ENCODE data around the gene ADAMTSL5. TPM values are rescaled to one million over a fixed set of nuclear protein-coding genes. Genes with fewer than 3 reads are reported as not detected.

ADAMTSL5 gene
- polyA plus RNA-seq, 3 donors: 0.09 TPM; not detected in 2

DNA sequence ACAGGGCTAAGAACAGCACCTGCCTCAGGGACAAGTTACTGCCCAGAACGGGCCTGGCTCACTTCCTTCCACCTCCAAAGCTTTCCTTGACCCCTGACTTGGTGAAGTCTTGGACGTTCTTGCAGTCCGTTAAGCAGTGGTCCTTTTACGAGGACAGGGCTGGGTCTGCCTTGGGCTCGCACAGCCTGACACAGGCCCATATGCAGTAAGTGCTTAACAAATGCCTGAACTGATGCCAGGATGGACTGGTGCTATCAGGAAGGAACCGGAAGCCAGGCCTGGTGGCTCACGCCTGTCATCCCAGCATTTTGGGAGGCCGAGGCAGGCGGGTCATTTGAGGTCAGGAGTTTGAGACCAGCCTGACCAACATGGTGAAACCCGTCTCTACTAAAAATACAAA lies 9.2 kb upstream of the ADAMTSL5 start:
- Histone ChIP-seq H3K9ac (ENCODE audit: insufficient read depth, low read length, poor library complexity, severe bottlenecking) (no peak overlapping the region), H3K27ac (ENCODE audit: low read depth in 1 of 2, low read length in 2 of 2) (no peak overlapping the region), H4K20me1 (ENCODE audit: insufficient read depth, low read length) (no peaks in the 10 kb centered on the region), H3K36me3 (replicated peaks in 1 of 2; ENCODE audit: control insufficient read depth in 1 of 2, insufficient read depth in 2 of 2, low read length in 2 of 2) (no peaks in the 10 kb centered on the region), H3K4me2 (replicated peaks; ENCODE audit: extremely low read depth, low read length, poor library complexity, severe bottlenecking) (no peak overlapping the region), H3K27me3 (ENCODE audit: control insufficient read depth in 2 of 2, insufficient read depth in 2 of 2, low read length in 2 of 2) (peaks cover 5 to 30% of the 10 kb centered on the region in 2 donors), H2AFZ (ENCODE audit: insufficient read depth, low read depth, low read length, poor library complexity, severe bottlenecking) (no peak overlapping the region), H3K4me3 (replicated peaks in 1 of 3; ENCODE audit: low read depth in 2 of 3, low read length in 3 of 3) (no peak overlapping the region), H3K9me3 (replicated peaks in 1 of 2; ENCODE audit: control insufficient read depth in 1 of 2, insufficient read depth in 1 of 2, low read length in 2 of 2) (no peaks in the 10 kb centered on the region), H3K79me2 (ENCODE audit: insufficient read depth, low read length) (no peaks in the 10 kb centered on the region), H3K4me1 (ENCODE audit: control insufficient read depth in 1 of 2, insufficient read depth in 2 of 2, low read length in 2 of 2) (no peaks in the 10 kb centered on the region)
- Mint-ChIP-seq H3K36me3 (peaks cover 0 to 3% of the 10 kb centered on the region in 2 donors), H3K27me3 (ENCODE audit: low read depth in 3 of 3) (peaks cover 25 to 53% (median 41%) of the 10 kb centered on the region in 3 donors), H3K4me1 (peaks cover 3% of the 10 kb centered on the region), H3K9me3 (peaks cover 0 to 7% (median 5%) of the 10 kb centered on the region in 7 donors), H3K4me3 (peak overlapping the region in 1 of 2 donors; percentile 15), H3K27ac (no peak overlapping the region)
- intact Hi-C loops (cut with micrococcal nuclease): no loop called here
- TF ChIP-seq, protein P1, sequence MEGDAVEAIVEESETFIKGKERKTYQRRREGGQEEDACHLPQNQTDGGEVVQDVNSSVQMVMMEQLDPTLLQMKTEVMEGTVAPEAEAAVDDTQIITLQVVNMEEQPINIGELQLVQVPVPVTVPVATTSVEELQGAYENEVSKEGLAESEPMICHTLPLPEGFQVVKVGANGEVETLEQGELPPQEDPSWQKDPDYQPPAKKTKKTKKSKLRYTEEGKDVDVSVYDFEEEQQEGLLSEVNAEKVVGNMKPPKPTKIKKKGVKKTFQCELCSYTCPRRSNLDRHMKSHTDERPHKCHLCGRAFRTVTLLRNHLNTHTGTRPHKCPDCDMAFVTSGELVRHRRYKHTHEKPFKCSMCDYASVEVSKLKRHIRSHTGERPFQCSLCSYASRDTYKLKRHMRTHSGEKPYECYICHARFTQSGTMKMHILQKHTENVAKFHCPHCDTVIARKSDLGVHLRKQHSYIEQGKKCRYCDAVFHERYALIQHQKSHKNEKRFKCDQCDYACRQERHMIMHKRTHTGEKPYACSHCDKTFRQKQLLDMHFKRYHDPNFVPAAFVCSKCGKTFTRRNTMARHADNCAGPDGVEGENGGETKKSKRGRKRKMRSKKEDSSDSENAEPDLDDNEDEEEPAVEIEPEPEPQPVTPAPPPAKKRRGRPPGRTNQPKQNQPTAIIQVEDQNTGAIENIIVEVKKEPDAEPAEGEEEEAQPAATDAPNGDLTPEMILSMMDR (IDR thresholded peaks at IDR 0.05): no peak
- WGBS (ENCODE audit: insufficient coverage): 78% methylated on average over 5 of the region's 10 CpGs
- DNase-seq: no peak

DNA sequence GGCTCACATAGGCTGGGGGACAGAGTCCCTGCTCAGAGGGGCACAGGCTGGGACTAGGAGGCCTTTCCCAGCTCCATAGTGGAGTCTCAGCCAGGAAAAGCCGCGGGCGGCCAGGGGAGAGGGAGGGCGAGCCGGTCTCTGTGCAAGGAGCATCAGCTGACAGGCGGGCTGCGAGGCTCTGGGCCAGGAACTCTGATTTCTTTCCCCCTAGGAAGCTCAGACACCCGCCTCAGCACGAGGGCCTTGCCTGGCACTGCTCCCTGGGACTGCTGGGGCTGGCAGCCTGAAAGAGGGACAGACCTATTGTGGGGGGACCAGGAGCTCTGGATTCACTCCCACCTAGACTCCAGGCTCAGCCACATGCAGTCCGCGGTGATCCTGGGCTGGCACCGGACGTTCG lies 8.8 kb upstream of the ADAMTSL5 start:
- Histone ChIP-seq H3K9me3 (replicated peaks in 1 of 2; ENCODE audit: control insufficient read depth in 1 of 2, insufficient read depth in 1 of 2, low read length in 2 of 2) (peaks cover 0 to 3% of the 10 kb centered on the region in 2 donors), H3K4me2 (replicated peaks; ENCODE audit: extremely low read depth, low read length, poor library complexity, severe bottlenecking) (no peak overlapping the region), H3K9ac (ENCODE audit: insufficient read depth, low read length, poor library complexity, severe bottlenecking) (no peak overlapping the region), H3K36me3 (replicated peaks in 1 of 2; ENCODE audit: control insufficient read depth in 1 of 2, insufficient read depth in 2 of 2, low read length in 2 of 2) (no peaks in the 10 kb centered on the region), H4K20me1 (ENCODE audit: insufficient read depth, low read length) (no peaks in the 10 kb centered on the region), H2AFZ (ENCODE audit: insufficient read depth, low read depth, low read length, poor library complexity, severe bottlenecking) (no peak overlapping the region), H3K79me2 (ENCODE audit: insufficient read depth, low read length) (no peaks in the 10 kb centered on the region), H3K27me3 (ENCODE audit: control insufficient read depth in 2 of 2, insufficient read depth in 2 of 2, low read length in 2 of 2) (peaks cover 5 to 30% of the 10 kb centered on the region in 2 donors), H3K4me1 (ENCODE audit: control insufficient read depth in 1 of 2, insufficient read depth in 2 of 2, low read length in 2 of 2) (no peaks in the 10 kb centered on the region), H3K4me3 (replicated peaks in 1 of 3; ENCODE audit: low read depth in 2 of 3, low read length in 3 of 3) (no peak overlapping the region), H3K27ac (ENCODE audit: low read depth in 1 of 2, low read length in 2 of 2) (no peak overlapping the region)
- TF ChIP-seq, protein P1 (IDR thresholded peaks at IDR 0.05): no peak
- H3K27ac Mint-ChIP-seq: no peak overlapping the region
- peaks cover 2 to 8% (median 7%) of the 10 kb centered on the region in 7 donors for H3K9me3 Mint-ChIP-seq
- peaks cover 3% of the 10 kb centered on the region for H3K4me1 Mint-ChIP-seq
- WGBS (ENCODE audit: insufficient coverage): 82% methylated on average over 10 of the region's 14 CpGs
- peaks cover 26 to 56% (median 40%) of the 10 kb centered on the region in 3 donors for H3K27me3 Mint-ChIP-seq (ENCODE audit: low read depth in 3 of 3)
- intact Hi-C loops (cut with micrococcal nuclease): no loop called here
- H3K36me3 Mint-ChIP-seq: peaks cover 0 to 3% of the 10 kb centered on the region in 2 donors
- H3K4me3 Mint-ChIP-seq: no peak overlapping the region
- DNase-seq: no peak

Data from CD14-positive monocyte (primary cell).